Mucosa of rectum (tissue), 2 donors: ENCODE measurements around the gene POC5.
"Not testable (repeated sequence)": the region's sequence is repeated elsewhere in the genome, so short reads cannot be mapped to it uniquely, and the experiment has no call there.

Experiments
- H3K27ac ChIP-seq, 2 donors: one replicate each; pipeline ENCODE4 v1.7.0; 2013; ENCODE audit warnings: inconsistent platforms in 2 of 2, low read depth in 2 of 2, low read length in 2 of 2
- H3K27me3 ChIP-seq, 2 donors: one replicate each; pipeline ENCODE4 v1.7.0; 2013; ENCODE audit warnings: low read length in 2 of 2; ENCODE audit not compliant: control insufficient read depth in 2 of 2, insufficient read depth in 2 of 2
- H3K36me3 ChIP-seq, 2 donors: one replicate each; pipeline ENCODE4 v1.7.0; 2013; ENCODE audit warnings: low read length in 2 of 2; ENCODE audit not compliant: control insufficient read depth in 2 of 2, insufficient read depth in 2 of 2
- H3K4me1 ChIP-seq, 2 donors: one replicate each; pipeline ENCODE4 v1.7.0; 2013; ENCODE audit warnings: low read length in 2 of 2, mild to moderate bottlenecking in 1 of 2; ENCODE audit not compliant: control insufficient read depth in 2 of 2, insufficient read depth in 2 of 2
- H3K4me3 ChIP-seq, 2 donors: one replicate each; pipeline ENCODE4 v1.7.0; 2013; ENCODE audit warnings: low read length in 2 of 2
- H3K9ac ChIP-seq, 2 donors: one replicate each; pipeline ENCODE4 v1.7.0; 2013; ENCODE audit warnings: low read length in 2 of 2, low read depth in 1 of 2, mild to moderate bottlenecking in 1 of 2
- H3K9me3 ChIP-seq, 2 donors: one replicate each; pipeline ENCODE4 v1.7.0; 2013; ENCODE audit warnings: low read length in 2 of 2; ENCODE audit not compliant: control insufficient read depth in 2 of 2
- donor health status: healthy.
- donor health status: Normal muscosa, but diverticular disease.

POC5 gene

GRCh38 chr5:75717082-75717922 is at the start of gene POC5:
TSS of gene POC5 (minus strand) at chr5:75717437. CDS start at chr5:75712937, 4,500 bp downstream.
- H3K27me3 ChIP-seq: no peaks in the 10 kb centered on the region
- peak within 1 kb of the TSS; percentile 88 to 91 for H3K27ac ChIP-seq
- peak within 1 kb of the TSS; percentile 81 to 91 for H3K9ac ChIP-seq
- H3K4me3 ChIP-seq: peak within 1 kb of the TSS; percentile 99
- peaks cover 4 to 11% of the 10 kb centered on the region in 2 donors for H3K4me1 ChIP-seq
- H3K9me3 ChIP-seq: no peaks in the 10 kb centered on the region
- H3K36me3 ChIP-seq: peaks cover 2 to 5% of the 10 kb centered on the region in 2 donors

GRCh38 chr5:75758116-75758515 is 40.9 kb upstream of the POC5 start:
- Histone ChIP-seq H3K9me3 (no peaks in the 10 kb centered on the region), H3K4me1 (no peaks in the 10 kb centered on the region), H3K4me3 (no peak overlapping the region), H3K9ac (no peak overlapping the region), H3K27me3 (peaks cover 0 to 3% of the 10 kb centered on the region in 2 donors), H3K36me3 (no peaks in the 10 kb centered on the region), H3K27ac (no peak overlapping the region)

GRCh38 chr5:75756981-75757380 is 39.7 kb upstream of the POC5 start:
- no peak overlapping the region for H3K27ac ChIP-seq
- peaks cover 0 to 3% of the 10 kb centered on the region in 2 donors for H3K27me3 ChIP-seq
- no peaks in the 10 kb centered on the region for H3K36me3 ChIP-seq
- H3K9me3 ChIP-seq: no peaks in the 10 kb centered on the region
- no peak overlapping the region for H3K4me3 ChIP-seq
- H3K4me1 ChIP-seq: no peaks in the 10 kb centered on the region
- H3K9ac ChIP-seq: no peak overlapping the region

GRCh38 chr5:75756211-75756610 is 39.0 kb upstream of the POC5 start:
- Histone ChIP-seq H3K9me3 (no peaks in the 10 kb centered on the region), H3K9ac (no peak overlapping the region), H3K36me3 (no peaks in the 10 kb centered on the region), H3K4me3 (no peak overlapping the region), H3K27me3 (peaks cover 0 to 3% of the 10 kb centered on the region in 2 donors), H3K4me1 (no peaks in the 10 kb centered on the region), H3K27ac (no peak overlapping the region)

- no peaks in the 10 kb centered on the region for H3K4me1 ChIP-seq
- peaks cover 0 to 3% of the 10 kb centered on the region in 2 donors for H3K27me3 ChIP-seq
- H3K27ac ChIP-seq: no peak overlapping the region
- no peaks in the 10 kb centered on the region for H3K9me3 ChIP-seq
- H3K4me3 ChIP-seq: no peak overlapping the region
- H3K9ac ChIP-seq: no peak overlapping the region
- no peaks in the 10 kb centered on the region for H3K36me3 ChIP-seq
Observed at GRCh38 chr5:75753182-75753581, 35.9 kb upstream of the POC5 start.

GRCh38 chr5:75744355-75744754 is 27.1 kb upstream of the POC5 start:
- no peaks in the 10 kb centered on the region for H3K36me3 ChIP-seq
- no peaks in the 10 kb centered on the region for H3K4me1 ChIP-seq
- H3K9me3 ChIP-seq: no peaks in the 10 kb centered on the region
- H3K27ac ChIP-seq: no peak overlapping the region
- H3K9ac ChIP-seq: no peak overlapping the region
- H3K4me3 ChIP-seq: no peak overlapping the region
- no peaks in the 10 kb centered on the region for H3K27me3 ChIP-seq

GRCh38 chr5:75736273-75736672 is 19.0 kb upstream of the POC5 start:
- Histone ChIP-seq H3K27ac (no peak overlapping the region), H3K27me3 (no peaks in the 10 kb centered on the region), H3K9me3 (no peaks in the 10 kb centered on the region), H3K9ac (no peak overlapping the region), H3K4me3 (no peak overlapping the region), H3K36me3 (no peaks in the 10 kb centered on the region), H3K4me1 (peaks cover 0 to 2% of the 10 kb centered on the region in 2 donors)

- H3K4me1 ChIP-seq: peaks cover 0 to 2% of the 10 kb centered on the region in 2 donors
- no peak overlapping the region for H3K27ac ChIP-seq
- no peak overlapping the region for H3K4me3 ChIP-seq
- no peaks in the 10 kb centered on the region for H3K36me3 ChIP-seq
- H3K27me3 ChIP-seq: no peaks in the 10 kb centered on the region
- no peaks in the 10 kb centered on the region for H3K9me3 ChIP-seq
- no peak overlapping the region for H3K9ac ChIP-seq
Observed at GRCh38 chr5:75734913-75735789, 17.9 kb upstream of the POC5 start.

- H3K36me3 ChIP-seq: no peaks in the 10 kb centered on the region
- H3K4me3 ChIP-seq: no peak overlapping the region
- no peak overlapping the region for H3K27ac ChIP-seq
- H3K9ac ChIP-seq: no peak overlapping the region
- no peaks in the 10 kb centered on the region for H3K27me3 ChIP-seq
- H3K4me1 ChIP-seq: peaks cover 5 to 9% of the 10 kb centered on the region in 2 donors
- no peaks in the 10 kb centered on the region for H3K9me3 ChIP-seq
Observed at GRCh38 chr5:75733767-75734166, 16.5 kb upstream of the POC5 start.

- H3K27ac ChIP-seq, H3K4me1 ChIP-seq, H3K27me3 ChIP-seq, H3K9me3 ChIP-seq, H3K36me3 ChIP-seq, H3K9ac ChIP-seq, H3K4me3 ChIP-seq: not testable (repeated sequence)
Observed at GRCh38 chr5:75731515-75731914, 14.3 kb upstream of the POC5 start.
